BE2C (cell line): ENCODE data around the gene SCNN1B.
A peak's percentile ranks its signal among the peaks of the same experiment; 100 is the strongest.

Source experiments
- DNase-seq: peaks from one replicate; pipeline ENCODE4 v3.0.0-alpha.2; 2020
- H3K27me3 ChIP-seq: fragments of 250-450 bp; sonication (Bioruptor Pico); 2 replicates; pipeline ENCODE4 v1.5.1; 2020; ENCODE audit warnings: mild to moderate bottlenecking
- H3K36me3 ChIP-seq: fragments of 250-450 bp; sonication (Bioruptor Pico); 2 replicates; pipeline ENCODE4 v1.5.1; 2020; ENCODE audit warnings: mild to moderate bottlenecking
- H3K4me1 ChIP-seq: fragments of 250-450 bp; sonication (Bioruptor Pico); 2 replicates; pipeline ENCODE4 v1.5.1; 2020
- H3K4me3 ChIP-seq: 2 replicates; pipeline ENCODE4 v1.5.1; 2011; ENCODE audit warnings: low read depth, low read length
- H3K9me3 ChIP-seq: fragments of 250-450 bp; sonication (Bioruptor Pico); 2 replicates; pipeline ENCODE4 v1.5.1; 2020
- TF ChIP-seq, protein P1 (sequence below): IDR thresholded peaks from 2 replicates; pipeline ENCODE4 v1.5.1; 2012; ENCODE audit warnings: mild to moderate bottlenecking, low read depth, low read length

Gene SCNN1B

DNA sequence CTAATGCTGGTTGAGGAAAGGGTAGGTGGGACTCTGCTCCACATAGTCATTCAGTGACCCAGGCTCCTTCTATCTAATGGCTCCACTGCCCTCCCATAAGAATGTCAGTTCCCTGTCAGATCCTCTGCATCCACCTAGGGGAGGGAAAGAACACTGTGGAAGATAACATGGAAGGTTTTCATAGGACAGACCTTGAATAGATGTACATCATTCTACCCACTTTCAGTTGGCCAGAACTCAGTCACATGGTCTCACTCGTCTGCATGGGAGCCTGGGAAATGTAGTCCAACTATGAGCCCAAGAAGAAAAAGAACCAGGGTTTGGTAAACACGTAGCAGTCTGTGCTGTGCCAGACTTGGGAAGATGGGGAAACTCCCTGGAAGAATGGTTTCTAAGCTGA, 27.1 kb upstream of the SCNN1B start:
- TF ChIP-seq, protein P1, sequence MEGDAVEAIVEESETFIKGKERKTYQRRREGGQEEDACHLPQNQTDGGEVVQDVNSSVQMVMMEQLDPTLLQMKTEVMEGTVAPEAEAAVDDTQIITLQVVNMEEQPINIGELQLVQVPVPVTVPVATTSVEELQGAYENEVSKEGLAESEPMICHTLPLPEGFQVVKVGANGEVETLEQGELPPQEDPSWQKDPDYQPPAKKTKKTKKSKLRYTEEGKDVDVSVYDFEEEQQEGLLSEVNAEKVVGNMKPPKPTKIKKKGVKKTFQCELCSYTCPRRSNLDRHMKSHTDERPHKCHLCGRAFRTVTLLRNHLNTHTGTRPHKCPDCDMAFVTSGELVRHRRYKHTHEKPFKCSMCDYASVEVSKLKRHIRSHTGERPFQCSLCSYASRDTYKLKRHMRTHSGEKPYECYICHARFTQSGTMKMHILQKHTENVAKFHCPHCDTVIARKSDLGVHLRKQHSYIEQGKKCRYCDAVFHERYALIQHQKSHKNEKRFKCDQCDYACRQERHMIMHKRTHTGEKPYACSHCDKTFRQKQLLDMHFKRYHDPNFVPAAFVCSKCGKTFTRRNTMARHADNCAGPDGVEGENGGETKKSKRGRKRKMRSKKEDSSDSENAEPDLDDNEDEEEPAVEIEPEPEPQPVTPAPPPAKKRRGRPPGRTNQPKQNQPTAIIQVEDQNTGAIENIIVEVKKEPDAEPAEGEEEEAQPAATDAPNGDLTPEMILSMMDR: no peak
- Histone ChIP-seq H3K9me3 (no peaks in the 10 kb centered on the region), H3K36me3 (no peaks in the 10 kb centered on the region), H3K4me3 (no peak overlapping the region), H3K27me3 (no peaks in the 10 kb centered on the region), H3K4me1 (no peaks in the 10 kb centered on the region)
- DNase-seq: no peak

DNA sequence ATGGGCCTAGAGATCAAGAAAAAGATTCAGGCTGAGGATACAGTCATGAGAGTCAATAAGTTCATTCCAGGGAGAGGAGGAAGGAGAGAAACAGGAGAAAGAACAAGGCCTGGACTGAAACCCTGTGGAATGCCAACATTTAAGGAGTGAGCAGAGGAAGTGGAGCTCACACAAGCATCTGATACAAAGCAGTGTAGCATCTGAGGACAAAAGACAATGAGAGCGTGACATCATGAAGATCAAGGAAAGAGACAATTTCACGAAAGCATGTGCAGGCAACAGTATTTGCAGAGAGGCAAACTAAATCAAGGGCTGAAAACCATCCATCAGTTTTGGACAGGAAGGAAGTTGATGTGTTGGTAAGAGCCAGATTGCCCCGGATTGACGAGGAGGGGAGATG, 25.3 kb upstream of the SCNN1B start:
- Histone ChIP-seq H3K9me3 (no peaks in the 10 kb centered on the region), H3K36me3 (no peaks in the 10 kb centered on the region), H3K4me3 (no peak overlapping the region), H3K27me3 (no peaks in the 10 kb centered on the region), H3K4me1 (no peaks in the 10 kb centered on the region)
- TF ChIP-seq, protein P1: no peak
- no peak for DNase-seq

GRCh38 chr16:23278031-23278430, 24.1 kb upstream of the SCNN1B start:
- no peak for DNase-seq
- Histone ChIP-seq H3K36me3 (no peaks in the 10 kb centered on the region), H3K9me3 (no peaks in the 10 kb centered on the region), H3K27me3 (no peaks in the 10 kb centered on the region), H3K4me3 (no peak overlapping the region), H3K4me1 (no peaks in the 10 kb centered on the region)
- TF ChIP-seq, protein P1: no peak

GRCh38 chr16:23279721-23280153, 22.4 kb upstream of the SCNN1B start:
- TF ChIP-seq, protein P1: no peak
- no peaks in the 10 kb centered on the region for H3K9me3 ChIP-seq
- H3K4me1 ChIP-seq: no peaks in the 10 kb centered on the region
- no peak overlapping the region for H3K4me3 ChIP-seq
- peak; percentile 20 for DNase-seq
- H3K36me3 ChIP-seq: no peaks in the 10 kb centered on the region
- H3K27me3 ChIP-seq: no peaks in the 10 kb centered on the region

DNA sequence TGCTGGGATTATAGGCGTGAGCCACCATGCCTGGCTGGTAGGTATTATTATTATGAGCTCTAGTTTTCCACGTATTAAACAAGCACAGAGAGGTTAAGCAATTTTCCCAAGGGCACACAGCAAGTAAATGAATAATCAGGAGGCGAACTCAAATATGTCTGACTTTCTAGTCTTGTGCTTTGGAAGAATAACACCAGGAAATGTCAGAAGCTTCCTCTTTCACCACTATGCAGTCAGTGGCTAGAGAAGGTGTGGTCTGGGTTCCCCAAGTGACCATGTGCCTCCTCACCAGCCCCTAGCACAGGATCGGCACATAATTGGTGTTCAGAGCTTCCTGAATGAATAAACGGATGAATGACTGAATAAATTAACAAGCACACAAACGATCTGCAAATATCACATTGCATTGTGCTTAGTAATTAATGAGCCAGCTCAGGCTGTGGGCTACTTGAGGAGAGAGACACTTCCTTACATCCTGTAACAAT, 21.6 kb upstream of the SCNN1B start:
- DNase-seq: no peak
- H3K36me3 ChIP-seq: no peaks in the 10 kb centered on the region
- no peaks in the 10 kb centered on the region for H3K4me1 ChIP-seq
- TF ChIP-seq, protein P1: no peak
- no peak overlapping the region for H3K4me3 ChIP-seq
- H3K27me3 ChIP-seq: no peaks in the 10 kb centered on the region
- H3K9me3 ChIP-seq: no peaks in the 10 kb centered on the region

DNA sequence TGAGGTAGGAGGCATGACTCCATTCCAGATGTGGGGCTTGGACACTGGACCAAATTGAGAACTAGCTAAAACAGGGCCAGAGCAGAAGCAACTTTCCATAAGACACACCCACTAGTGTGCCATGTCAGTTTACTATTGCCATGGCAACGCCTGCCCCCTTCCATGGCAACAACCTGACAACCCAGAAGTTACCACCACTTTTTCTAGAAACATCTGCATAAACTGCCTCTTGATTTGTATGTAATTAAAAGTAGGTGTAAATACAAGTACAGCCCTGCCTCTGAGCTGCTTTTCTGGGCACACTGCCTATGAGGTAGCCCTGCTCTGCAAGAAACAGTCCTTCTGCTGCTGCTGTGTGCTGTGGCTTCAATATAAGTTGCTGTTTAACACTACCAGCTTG, 19.5 kb upstream of the SCNN1B start:
- no peaks in the 10 kb centered on the region for H3K36me3 ChIP-seq
- no peak overlapping the region for H3K4me3 ChIP-seq
- TF ChIP-seq, protein P1: no peak
- H3K4me1 ChIP-seq: no peaks in the 10 kb centered on the region
- H3K27me3 ChIP-seq: no peaks in the 10 kb centered on the region
- no peaks in the 10 kb centered on the region for H3K9me3 ChIP-seq
- no peak for DNase-seq
